Measurements from ENCODE around the gene ANKRD10.

The ANKRD10 gene

GRCh38 chr13:110914081-110914330, 863 bp downstream of the ANKRD10 start:
- in situ Hi-C loops (cut with MboI; ENCODE audit: low pct_unique_long_range_greater_than_20kb, low sequenced_read_pairs, unreplicated experiment): loop anchor here (25.0 kb wide), 1 partner anchor 298 kb away; no protein-coding TSS in a partner anchor
- TF ChIP-seq, protein P1, sequence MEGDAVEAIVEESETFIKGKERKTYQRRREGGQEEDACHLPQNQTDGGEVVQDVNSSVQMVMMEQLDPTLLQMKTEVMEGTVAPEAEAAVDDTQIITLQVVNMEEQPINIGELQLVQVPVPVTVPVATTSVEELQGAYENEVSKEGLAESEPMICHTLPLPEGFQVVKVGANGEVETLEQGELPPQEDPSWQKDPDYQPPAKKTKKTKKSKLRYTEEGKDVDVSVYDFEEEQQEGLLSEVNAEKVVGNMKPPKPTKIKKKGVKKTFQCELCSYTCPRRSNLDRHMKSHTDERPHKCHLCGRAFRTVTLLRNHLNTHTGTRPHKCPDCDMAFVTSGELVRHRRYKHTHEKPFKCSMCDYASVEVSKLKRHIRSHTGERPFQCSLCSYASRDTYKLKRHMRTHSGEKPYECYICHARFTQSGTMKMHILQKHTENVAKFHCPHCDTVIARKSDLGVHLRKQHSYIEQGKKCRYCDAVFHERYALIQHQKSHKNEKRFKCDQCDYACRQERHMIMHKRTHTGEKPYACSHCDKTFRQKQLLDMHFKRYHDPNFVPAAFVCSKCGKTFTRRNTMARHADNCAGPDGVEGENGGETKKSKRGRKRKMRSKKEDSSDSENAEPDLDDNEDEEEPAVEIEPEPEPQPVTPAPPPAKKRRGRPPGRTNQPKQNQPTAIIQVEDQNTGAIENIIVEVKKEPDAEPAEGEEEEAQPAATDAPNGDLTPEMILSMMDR (IDR thresholded peaks at IDR 0.05; ENCODE audit: extremely low read depth, insufficient read depth, missing control alignments): no peak
- no peak for DNase-seq (ENCODE audit: low spot score)

GRCh38 chr13:110913322-110914080, 1.4 kb downstream of the ANKRD10 start:
- DNase-seq (ENCODE audit: low spot score): no peak
- in situ Hi-C loops (cut with MboI; ENCODE audit: low pct_unique_long_range_greater_than_20kb, low sequenced_read_pairs, unreplicated experiment): loop anchor here (25.0 kb wide), 1 partner anchor 299 kb away; no protein-coding TSS in a partner anchor

GRCh38 chr13:110912651-110913051, 2.2 kb downstream of the ANKRD10 start:
- no peak for DNase-seq (ENCODE audit: low spot score)
- in situ Hi-C loops (cut with MboI; ENCODE audit: low pct_unique_long_range_greater_than_20kb, low sequenced_read_pairs, unreplicated experiment): loop anchor here (25.0 kb wide), 1 partner anchor 300 kb away; no protein-coding TSS in a partner anchor
- TF ChIP-seq, protein P1 (IDR thresholded peaks at IDR 0.05; ENCODE audit: extremely low read depth, insufficient read depth, missing control alignments): no peak

More at GRCh38 chr13:110913322-110914080, 1.4 kb downstream of the ANKRD10 start:
- TF ChIP-seq, protein P1 (IDR thresholded peaks at IDR 0.05; ENCODE audit: extremely low read depth, insufficient read depth, missing control alignments): no peak

GRCh38 chr13:110911880-110912279, 3.0 kb downstream of the ANKRD10 start:
- in situ Hi-C loops (cut with MboI; ENCODE audit: low pct_unique_long_range_greater_than_20kb, low sequenced_read_pairs, unreplicated experiment): loop anchor here (25.0 kb wide), 1 partner anchor 300 kb away; no protein-coding TSS in a partner anchor
- DNase-seq (ENCODE audit: low spot score): no peak
- TF ChIP-seq, protein P1 (IDR thresholded peaks at IDR 0.05; ENCODE audit: extremely low read depth, insufficient read depth, missing control alignments): no peak

DNA sequence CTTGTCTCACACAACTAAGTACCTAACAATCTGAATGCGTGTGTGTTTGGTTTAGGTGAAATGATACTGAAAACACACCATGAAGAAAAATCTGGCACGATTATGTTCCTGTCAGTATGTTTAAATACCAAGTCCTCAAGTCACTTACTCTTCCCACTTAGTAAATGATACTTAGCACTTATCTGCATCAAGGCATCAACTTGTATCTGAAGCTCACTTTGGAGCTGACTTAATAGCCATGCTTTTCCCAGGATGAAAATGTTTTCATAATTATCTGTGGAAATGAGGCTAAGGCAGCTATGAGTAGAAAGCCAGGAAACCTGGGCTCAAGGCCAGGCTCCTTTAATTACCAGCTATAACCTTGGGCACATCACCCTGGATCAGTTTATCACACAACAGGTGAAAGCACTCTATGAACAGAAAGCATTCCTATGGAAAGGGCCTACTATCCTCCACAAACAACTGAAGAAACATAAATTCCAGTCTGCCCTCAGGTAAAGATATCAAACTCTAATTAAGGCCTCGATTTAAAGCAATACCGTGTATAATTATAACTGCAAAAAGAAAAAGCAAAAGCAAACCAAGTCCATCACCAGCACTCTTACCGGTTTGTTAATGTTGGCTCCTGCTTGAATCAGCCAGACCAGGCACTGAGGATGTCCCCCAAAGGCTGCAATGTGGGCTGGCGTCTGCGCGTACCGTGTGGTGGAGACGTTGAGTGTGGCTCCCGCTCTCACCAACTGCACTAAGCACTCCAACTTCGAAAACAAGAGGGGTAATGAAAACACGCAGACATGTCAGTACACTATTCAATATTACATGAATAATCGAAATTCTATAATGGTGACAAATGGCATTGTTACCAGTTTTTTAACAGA, 4.6 kb downstream of the ANKRD10 start:
- in situ Hi-C loops (cut with MboI; ENCODE audit: low pct_unique_long_range_greater_than_20kb, low sequenced_read_pairs, unreplicated experiment): loop anchor here (25.0 kb wide), 1 partner anchor 302 kb away; no protein-coding TSS in a partner anchor
- no peak for DNase-seq (ENCODE audit: low spot score)
- TF ChIP-seq, protein P1 (IDR thresholded peaks at IDR 0.05; ENCODE audit: extremely low read depth, insufficient read depth, missing control alignments): no peak
